HPDE6-E6E7 (cell line): ENCODE measurements around the gene ZSCAN1.

ENCODE experiments used
- DNase-seq: peaks from one replicate; pipeline ENCODE4 v3.0.0; 2011; ENCODE audit warnings: missing footprints; ENCODE audit errors: extremely low spot score

The ZSCAN1 gene

DNA sequence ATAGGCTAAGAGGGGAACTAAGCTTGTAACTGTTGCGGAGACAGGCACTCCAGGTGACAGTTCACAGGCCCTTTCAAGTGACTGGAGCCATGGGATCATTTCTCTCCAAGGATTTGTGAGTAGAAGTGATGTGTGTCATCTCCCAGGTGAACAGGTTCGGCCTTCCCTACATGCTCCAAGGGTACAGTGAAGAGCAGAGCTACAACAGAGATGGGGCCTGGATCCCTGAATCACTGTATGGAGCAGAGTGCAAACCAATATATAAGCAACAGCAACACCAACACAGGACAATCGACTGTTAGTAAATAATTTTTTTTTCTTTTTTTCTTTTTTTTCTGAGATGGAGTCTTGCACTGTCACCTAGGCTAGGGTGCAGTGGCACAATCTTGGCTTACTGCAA is 49.2 kb downstream of the ZSCAN1 start:
- no peak for DNase-seq

GRCh38 chr19:58084596-58085347 is 50.9 kb downstream of the ZSCAN1 start:
- DNase-seq = no peak

- no peak for DNase-seq
Measured at GRCh38 chr19:58085348-58085875, 51.6 kb downstream of the ZSCAN1 start.

DNA sequence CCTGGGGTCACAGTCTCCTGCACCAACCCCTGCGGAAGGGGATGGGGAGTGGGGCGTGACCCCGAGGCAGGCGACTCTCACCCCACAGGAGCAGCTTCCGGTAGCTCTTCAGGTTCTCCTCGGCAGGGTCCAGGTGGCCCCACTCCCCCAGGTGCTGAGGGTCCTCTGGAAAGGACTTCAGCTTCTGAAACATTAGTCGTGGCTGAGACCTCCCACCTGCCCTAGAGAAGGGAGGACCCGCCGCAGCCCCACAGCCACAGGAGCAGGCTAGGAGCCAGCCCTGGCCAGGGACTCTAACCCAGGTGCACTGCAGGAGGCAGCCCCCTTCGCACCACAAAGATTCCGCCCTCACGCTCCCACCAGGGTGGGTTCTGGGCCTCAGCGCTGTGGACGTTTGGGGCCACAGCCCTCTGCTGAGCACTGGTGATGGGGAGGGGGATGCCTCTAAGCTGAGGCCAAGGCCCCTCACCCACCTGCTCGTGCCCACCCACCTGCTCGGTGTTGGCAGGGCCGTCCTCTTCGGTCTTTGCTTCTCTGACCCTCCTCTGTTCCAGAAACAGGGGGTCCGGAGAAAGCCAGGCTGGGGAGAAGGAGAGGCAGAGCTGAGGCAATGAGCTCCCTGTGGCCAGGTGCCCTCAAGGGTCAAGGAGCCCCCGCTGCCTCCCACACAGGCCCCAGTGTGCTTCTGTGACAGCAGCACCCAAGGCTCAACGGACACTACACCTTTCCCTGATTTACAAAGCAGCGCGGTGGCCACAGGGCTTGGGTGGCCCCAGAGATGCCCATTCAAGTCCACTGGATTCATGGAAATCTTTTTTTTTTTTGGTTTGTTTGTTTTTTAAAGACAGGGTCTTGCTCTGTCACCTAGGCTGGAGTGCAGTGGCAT is 53.2 kb downstream of the ZSCAN1 start:
- DNase-seq = no peak

DNA sequence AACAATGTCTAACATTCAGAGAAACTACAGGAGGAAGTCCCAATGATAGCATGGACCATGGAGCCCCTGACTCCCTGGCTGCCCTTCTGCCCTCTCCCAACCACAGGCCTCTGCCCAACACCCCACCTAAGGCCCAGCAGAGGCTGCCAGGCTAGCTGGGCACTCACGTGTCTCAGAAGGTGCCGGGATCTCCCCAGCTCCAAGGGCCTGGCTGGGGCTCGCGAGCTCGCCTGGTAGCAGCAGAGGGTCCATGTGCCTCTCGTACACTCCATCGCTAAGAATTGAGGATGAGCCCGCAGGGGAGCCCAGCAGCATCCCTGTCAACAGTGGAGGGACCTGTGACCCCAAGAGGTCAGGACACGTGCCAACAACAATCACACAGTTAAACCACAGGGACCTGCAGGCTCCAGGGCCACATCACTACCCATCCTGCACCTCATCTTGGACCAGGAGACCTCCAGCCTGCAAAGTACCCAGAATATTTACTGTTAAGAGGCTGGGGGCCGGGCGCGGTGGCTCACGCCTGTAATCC is 54.8 kb downstream of the ZSCAN1 start:
- DNase-seq = no peak

DNA sequence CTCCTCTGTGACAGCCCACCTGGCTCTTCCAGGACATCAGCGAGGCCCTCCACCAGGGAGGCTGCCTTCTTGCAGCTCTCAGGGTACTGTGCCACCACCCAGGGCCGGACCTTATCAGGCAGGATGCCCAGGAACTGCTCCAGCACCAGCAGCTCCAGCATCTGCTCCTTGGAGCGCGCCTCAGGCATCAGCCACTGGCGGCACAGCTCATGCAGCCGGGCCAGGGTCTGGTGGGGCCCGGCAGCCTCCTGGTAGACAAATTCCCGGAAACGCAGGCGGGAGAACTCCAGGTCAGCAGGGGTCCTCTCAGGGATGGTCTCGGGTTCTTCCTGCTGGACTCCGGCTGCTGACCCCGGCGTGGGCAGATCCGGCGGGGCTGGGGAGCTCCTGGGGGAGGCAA is 56.0 kb downstream of the ZSCAN1 start:
- DNase-seq = no peak

GRCh38 chr19:58091251-58091995 is 57.6 kb downstream of the ZSCAN1 start:
- DNase-seq = no peak

GRCh38 chr19:58093071-58093470 is 59.2 kb downstream of the ZSCAN1 start:
- no peak for DNase-seq

DNA sequence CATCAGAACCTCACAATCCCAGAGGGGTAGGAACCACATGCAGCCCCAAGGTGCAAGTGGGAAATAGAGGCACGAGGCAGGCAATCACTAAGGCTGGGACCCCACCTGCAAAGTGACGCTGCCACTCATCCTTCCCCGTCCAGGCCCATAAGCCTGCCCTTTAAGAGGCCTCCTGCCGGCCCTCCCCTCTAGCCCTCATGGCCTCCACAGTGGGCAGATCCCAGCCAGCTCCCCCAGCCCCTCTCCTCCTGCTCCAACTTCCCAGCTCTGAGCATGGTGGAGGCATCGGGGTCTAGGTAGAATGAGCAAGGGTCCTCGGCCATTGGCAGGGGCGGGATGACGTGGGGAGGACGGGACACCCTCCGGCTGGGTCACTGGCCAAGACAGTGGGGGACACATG is 61.5 kb downstream of the ZSCAN1 start:
- no peak for DNase-seq

- DNase-seq = no peak
Measured at GRCh38 chr19:58096884-58097283, 63.1 kb downstream of the ZSCAN1 start.

- DNase-seq = no peak
Measured at GRCh38 chr19:58097349-58097748, 63.5 kb downstream of the ZSCAN1 start.

GRCh38 chr19:58097781-58098681 is 64.2 kb downstream of the ZSCAN1 start, which contains the start of gene ZSCAN18:
ZSCAN18 (minus strand) TSS chr19:58098231; CDS start chr19:58090267, 7,964 bp downstream.
- peak; percentile 99 for DNase-seq

DNA sequence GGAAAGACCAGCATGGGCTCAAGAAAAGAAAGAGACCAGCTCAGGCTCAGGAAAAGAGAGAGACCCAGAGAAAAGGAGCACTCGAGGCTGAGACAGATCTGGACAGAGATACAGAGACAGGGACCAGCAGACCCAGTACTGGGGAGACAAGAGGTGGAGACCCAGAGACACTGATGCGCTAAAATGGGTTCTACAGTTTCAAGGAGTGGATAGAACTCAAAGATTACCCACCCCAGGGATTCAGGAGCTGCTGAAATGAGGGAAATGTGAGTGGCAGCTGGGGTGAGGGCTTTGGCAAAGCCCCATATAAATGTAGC is 64.8 kb downstream of the ZSCAN1 start:
- no peak for DNase-seq
